ENCODE measurements around the gene MYBPC3.
"Not testable (repeated sequence)": the region's sequence is repeated elsewhere in the genome, so short reads cannot be mapped to it uniquely, and the experiment has no call there.

MYBPC3 gene

GRCh38 chr11:47327025-47327424, 25.5 kb downstream of the MYBPC3 start:
- DNase-seq (ENCODE audit: insufficient read length, low spot score) (no peak), FAIRE-seq (no peak)

- DNase-seq (ENCODE audit: insufficient read length, low spot score) (no peak), FAIRE-seq (no peak)
These were observed 26.3 kb downstream of the MYBPC3 start for GRCh38 chr11:47326198-47326597.

DNA sequence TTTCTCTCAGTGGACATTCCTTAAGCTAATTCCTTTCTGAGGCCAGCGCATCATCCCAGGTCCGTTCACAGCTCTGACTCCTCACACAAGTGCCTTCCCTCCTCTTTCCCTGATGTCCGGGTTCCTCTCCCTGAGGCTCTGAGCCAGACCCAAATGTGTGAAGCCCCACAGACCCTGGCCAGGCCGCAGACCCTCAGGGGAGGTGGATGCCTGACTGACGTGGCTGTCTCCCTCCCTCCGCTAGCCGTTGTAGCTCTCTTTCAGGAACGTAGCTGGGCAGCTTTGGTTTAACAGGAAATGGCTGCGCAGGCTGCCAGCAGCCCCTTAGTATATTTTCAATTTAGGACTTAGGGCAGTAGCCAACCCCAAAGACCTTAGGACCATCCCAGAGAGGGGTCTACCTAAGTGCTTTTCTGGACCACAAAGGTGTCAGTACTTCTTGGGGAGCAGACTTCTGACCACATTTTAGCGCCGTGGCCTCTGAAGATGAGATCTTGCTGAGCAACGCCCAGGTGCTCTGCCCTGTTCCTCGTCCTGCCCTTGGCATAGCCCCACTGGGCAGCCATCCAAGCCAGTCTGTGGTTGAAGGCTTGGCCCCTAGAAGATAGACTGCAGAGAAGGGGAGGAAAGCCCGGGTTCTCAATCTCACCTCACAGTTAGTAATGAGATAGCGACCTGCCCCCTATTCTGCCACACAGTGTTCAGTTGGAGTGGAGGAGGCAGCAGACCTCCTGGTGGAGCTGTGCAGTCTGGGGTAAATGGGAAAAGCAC, 27.0 kb downstream of the MYBPC3 start:
- DNase-seq (ENCODE audit: insufficient read length, low spot score) (no peak), FAIRE-seq (no peak)

GRCh38 chr11:47324520-47324919, 28.0 kb downstream of the MYBPC3 start:
- DNase-seq (ENCODE audit: insufficient read length, low spot score): no peak
- no peak for FAIRE-seq

GRCh38 chr11:47318166-47318565, 34.3 kb downstream of the MYBPC3 start:
- FAIRE-seq (no peak), DNase-seq (ENCODE audit: insufficient read length, low spot score) (no peak)

DNA sequence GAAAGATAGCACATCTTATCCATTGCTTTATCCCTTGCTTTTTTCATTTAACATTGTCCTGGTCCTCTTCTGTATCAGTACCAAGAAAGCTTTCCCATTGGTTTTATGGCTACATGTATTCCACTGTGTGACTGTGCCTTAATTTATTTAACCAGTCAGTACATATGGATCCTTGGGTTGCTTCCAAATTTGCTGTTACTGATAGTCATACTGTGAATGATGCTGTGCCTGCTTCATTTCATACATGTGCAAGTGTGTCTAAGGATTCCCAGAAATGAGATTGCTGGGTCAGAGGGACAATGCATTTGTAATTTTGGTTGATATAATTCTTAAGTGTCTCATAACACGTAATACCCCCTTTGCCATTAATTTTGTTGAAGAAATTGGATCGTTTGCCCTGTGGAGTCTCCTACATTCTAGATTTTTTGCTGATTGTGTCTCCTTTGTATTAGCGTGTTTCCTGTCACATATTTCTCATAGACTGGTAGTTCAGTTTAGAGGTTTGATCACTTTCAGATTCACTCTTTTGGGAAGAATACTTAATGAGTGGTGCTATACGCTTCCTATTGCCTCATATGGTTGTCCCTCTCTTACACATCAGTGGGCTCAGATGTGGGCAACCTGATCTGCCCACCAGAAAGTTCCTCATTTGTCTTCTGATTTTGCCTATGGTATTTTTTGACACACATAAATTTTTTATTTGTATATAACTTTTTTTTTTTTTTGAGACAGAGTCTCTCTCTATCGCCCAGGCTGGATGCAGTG, 35.3 kb downstream of the MYBPC3 start:
- DNase-seq (ENCODE audit: insufficient read length, low spot score): no peak

DNA sequence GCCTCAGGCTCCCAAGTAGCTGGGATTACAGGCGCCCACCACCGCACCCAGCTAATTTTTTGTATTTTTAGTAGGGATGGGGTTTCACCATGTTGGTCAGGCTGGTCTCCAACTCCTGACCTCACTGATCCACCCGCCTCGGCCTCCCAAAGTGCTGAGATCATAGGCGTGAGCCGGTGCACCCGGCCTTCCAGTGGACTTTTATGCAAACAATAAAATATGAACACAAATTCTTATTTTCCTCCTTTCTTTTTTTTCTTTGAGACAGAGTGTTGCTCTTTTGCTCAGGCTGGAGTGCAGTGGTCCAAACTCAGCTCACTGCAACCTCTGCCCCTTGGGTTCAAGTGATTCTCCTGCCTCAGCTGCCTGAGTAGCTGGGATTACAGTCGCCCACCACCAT, 36.0 kb downstream of the MYBPC3 start:
- FAIRE-seq: not testable (repeated sequence)

More for the DNA sequence above, 35.3 kb downstream of the MYBPC3 start:
- FAIRE-seq: no peak

DNA sequence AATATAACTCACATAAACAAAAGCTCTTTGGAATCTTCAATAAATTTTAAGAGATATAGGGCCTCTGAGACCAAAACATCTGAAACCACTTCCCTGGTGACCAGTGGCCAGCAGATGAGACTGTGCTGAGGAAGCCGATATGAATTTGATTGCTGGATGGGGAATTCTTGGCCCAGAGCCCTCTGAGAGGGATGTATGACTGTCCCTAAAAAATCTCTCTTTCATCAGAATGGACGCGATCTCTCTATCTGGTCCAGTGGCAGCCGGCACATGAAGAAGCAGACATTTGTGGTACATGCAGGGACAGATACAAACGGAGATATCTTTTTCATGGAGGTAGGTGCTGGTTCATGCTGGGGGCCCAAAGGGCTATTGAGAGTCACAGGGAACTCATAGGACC, 37.5 kb downstream of the MYBPC3 start:
- DNase-seq (ENCODE audit: insufficient read length, low spot score) (no peak), FAIRE-seq (no peak)

More for the DNA sequence above, 36.0 kb downstream of the MYBPC3 start:
- DNase-seq (ENCODE audit: insufficient read length, low spot score): not testable (repeated sequence)

GRCh38 chr11:47308050-47308823, 44.3 kb downstream of the MYBPC3 start:
- DNase-seq (ENCODE audit: insufficient read length, low spot score) (no peak), FAIRE-seq (no peak)

- FAIRE-seq (no peak), DNase-seq (ENCODE audit: insufficient read length, low spot score) (no peak)
These were observed 46.0 kb downstream of the MYBPC3 start for GRCh38 chr11:47306484-47306844.

DNA sequence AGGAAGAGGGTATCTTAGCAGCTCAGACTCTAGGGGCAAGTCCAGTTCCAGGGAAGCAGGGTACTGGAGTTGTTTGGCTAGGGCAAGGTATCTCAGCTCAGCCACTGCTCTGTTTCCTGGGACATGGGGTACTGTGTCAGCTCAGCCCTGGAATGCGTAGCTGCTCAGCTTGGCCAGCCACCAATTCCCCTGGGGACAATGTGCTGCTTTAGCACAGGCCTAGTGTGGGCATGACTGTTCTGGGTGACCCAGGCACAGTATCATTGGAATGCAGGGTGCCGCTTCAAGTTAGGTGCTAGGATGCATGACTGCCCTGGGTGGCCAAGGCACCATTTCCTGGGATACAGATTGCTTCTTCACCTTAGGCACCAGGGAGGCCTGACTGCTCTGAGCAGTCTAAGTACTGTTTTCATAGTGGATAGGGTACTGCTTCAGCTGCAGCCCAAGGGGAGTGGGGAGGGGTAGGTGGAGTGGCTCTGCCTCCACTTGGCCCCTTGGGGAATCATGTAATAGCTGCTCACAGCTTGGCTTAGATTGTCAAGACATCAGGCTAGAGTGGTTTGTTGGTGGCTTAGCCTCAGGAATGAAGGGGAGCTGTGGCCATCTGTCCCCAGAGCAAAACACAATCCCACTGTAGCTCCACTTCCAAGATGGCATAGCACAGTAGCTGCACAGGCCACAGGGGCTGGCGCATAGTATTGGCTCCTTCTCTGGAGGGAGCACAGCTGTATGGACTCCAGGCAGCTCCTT, 46.6 kb downstream of the MYBPC3 start:
- DNase-seq (ENCODE audit: insufficient read length, low spot score) (no peak), FAIRE-seq (peak; percentile 16)

DNA sequence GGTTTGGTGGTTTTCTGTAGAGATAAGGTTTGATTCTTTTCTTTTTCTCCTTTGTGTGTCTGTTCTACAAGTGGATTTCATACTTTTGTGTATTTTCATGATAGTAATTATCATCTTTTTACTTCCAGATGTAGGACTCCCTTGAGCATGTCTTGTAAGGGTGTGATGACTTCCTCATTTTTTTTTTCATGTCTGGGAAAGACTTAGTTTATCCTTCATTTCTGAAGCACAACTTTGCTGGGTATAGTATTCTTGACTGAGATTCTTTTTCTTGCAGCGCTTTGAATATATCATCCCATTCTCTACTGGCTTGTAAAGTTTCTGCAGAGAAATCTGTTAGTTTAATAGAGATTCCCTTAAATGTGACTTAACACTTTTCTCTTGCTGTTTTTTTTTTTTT, 49.6 kb downstream of the MYBPC3 start:
- DNase-seq (ENCODE audit: insufficient read length, low spot score) (no peak), FAIRE-seq (no peak)

DNA sequence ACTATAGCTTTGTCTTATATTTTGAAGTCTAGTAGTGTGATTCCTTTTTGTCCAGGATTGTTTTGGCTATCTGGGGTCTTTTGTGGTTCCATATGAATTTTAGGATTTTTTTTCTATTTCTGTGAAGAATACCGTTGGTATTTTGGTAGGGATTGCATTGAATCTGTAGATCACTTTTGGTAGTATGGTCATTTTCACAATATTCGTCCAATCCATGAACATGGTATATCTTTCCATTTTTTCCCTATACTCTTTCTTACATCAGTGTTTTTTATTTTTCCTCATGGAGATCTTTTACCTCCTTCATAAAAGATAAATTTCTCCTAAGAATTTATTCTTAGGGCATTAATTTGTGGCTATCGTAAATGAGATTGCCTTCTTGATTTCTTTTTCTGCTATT, 53.4 kb downstream of the MYBPC3 start:
- DNase-seq (ENCODE audit: insufficient read length, low spot score) (no peak), FAIRE-seq (no peak)

GRCh38 chr11:47296045-47296444, 56.5 kb downstream of the MYBPC3 start:
- FAIRE-seq: no peak
- no peak for DNase-seq (ENCODE audit: insufficient read length, low spot score)

- no peak for FAIRE-seq
- DNase-seq (ENCODE audit: insufficient read length, low spot score): no peak
These were observed 57.1 kb downstream of the MYBPC3 start for GRCh38 chr11:47295385-47295784.

- FAIRE-seq: no peak
- DNase-seq (ENCODE audit: insufficient read length, low spot score): no peak
These were observed 62.6 kb downstream of the MYBPC3 start for GRCh38 chr11:47289856-47290255.

- no peak for FAIRE-seq
These were observed 64.4 kb downstream of the MYBPC3 start for GRCh38 chr11:47288066-47288465.

GRCh38 chr11:47285969-47286770, 66.3 kb downstream of the MYBPC3 start:
- no peak for DNase-seq (ENCODE audit: insufficient read length, low spot score)
- no peak for FAIRE-seq

More at GRCh38 chr11:47288066-47288465, 64.4 kb downstream of the MYBPC3 start:
- no peak for DNase-seq (ENCODE audit: insufficient read length, low spot score)

GRCh38 chr11:47284151-47284550, 68.4 kb downstream of the MYBPC3 start:
- FAIRE-seq (no peak), DNase-seq (ENCODE audit: insufficient read length, low spot score) (no peak)

GRCh38 chr11:47282462-47282861, 70.0 kb downstream of the MYBPC3 start:
- DNase-seq (ENCODE audit: insufficient read length, low spot score): no peak
- FAIRE-seq: no peak

Data from HTR-8/SVneo (cell line).